Spleen (tissue), 11 donors: Measurements from ENCODE around the gene ABCC2. TPM values are rescaled to one million over a fixed set of nuclear protein-coding genes. Genes with fewer than 3 reads are reported as not detected.

ENCODE experiments used
- DNase-seq: peaks from one replicate; pipeline ENCODE4 v3.0.0-alpha.2; 2020
- H3K27ac ChIP-seq, 8 donors: fragments of 200-600 bp; sonication (generic) in 7 of 8; 1 replicate in 4 of 8; 2 replicates in 4 of 8; pipeline versions ENCODE4 v1.5.0 to v1.8.0; 2016 to 2021; ENCODE audit warnings: inconsistent platforms in 4 of 8, mild to moderate bottlenecking in 4 of 8, moderate library complexity in 1 of 8
- H3K27me3 ChIP-seq, 7 donors: fragments of 200-600 bp; sonication (generic) in 6 of 7; replicated peaks in 1 of 7; 1 replicate in 4 of 7; 2 replicates in 3 of 7; pipeline versions ENCODE4 v1.5.0 to v1.8.0; 2016 to 2021; ENCODE audit warnings: inconsistent platforms in 3 of 7, mild to moderate bottlenecking in 1 of 7
- H3K36me3 ChIP-seq, 6 donors: fragments of 200-600 bp; sonication (generic) in 5 of 6; 1 replicate in 4 of 6; 2 replicates in 2 of 6; pipeline versions ENCODE4 v1.5.0 to v1.8.0; 2016 to 2021; ENCODE audit warnings: inconsistent platforms in 2 of 6
- H3K4me1 ChIP-seq, 6 donors: fragments of 200-600 bp; sonication (generic) in 5 of 6; 1 replicate in 3 of 6; 2 replicates in 3 of 6; pipeline versions ENCODE4 v1.5.0 to v1.8.0; 2016 to 2021; ENCODE audit warnings: inconsistent platforms in 3 of 6
- H3K4me3 ChIP-seq, 8 donors: fragments of 200-600 bp; sonication (generic) in 7 of 8; 1 replicate in 4 of 8; 2 replicates in 4 of 8; pipeline versions ENCODE4 v1.5.0 to v1.8.0; 2016 to 2021; ENCODE audit warnings: inconsistent platforms in 4 of 8, mild to moderate bottlenecking in 4 of 8, moderate library complexity in 2 of 8
- H3K9me3 ChIP-seq, 8 donors: fragments of 200-600 bp; sonication (generic) in 7 of 8; 1 replicate in 4 of 8; 2 replicates in 4 of 8; pipeline versions ENCODE4 v1.5.0 to v1.8.0; 2016 to 2021; ENCODE audit warnings: inconsistent platforms in 4 of 8
- POLR2A ChIP-seq, 3 donors: fragments of 450-650 bp; IDR thresholded peaks; one replicate each; pipeline ENCODE4 v1.5.1; 2017; ENCODE audit warnings: antibody characterized with exemption in 3 of 3, mild to moderate bottlenecking in 1 of 3
- POLR2AphosphoS5 ChIP-seq, 3 donors: sonication (generic); formaldehyde crosslinking; IDR thresholded peaks; one replicate each; pipeline ENCODE4 v1.5.1; 2017; ENCODE audit warnings: antibody characterized with exemption in 3 of 3
- WGBS, 5 donors: extraction: QIAGEN DNeasy Blood & Tissue Kit in 3 of 5; methylation state at CpG; one replicate each; pipeline versions ENCODE4 v1.1.5 to v1.1.7; 2013 to 2018; 5-methylcytosine and 5-hydroxymethylcytosine counted together
- intact Hi-C: fragments of 100-400 bp; cut with DNase I; formaldehyde crosslinking; loops from one replicate; pipeline ENCODE4 v1.15.0; 2023; ENCODE audit warnings: low total_unique reads
- polyA plus RNA-seq, 3 donors: library from polyadenylated mRNA; stranded (reverse); fragments of 200-250 nt; gene quantifications; one replicate each; pipeline ENCODE4 v1.2.1, GENCODE V29; 2013
- total RNA-seq, 7 donors: library from RNA; depleted of rRNA in 3 of 7; stranded (reverse); fragments of >200 nt in 3 of 7; fragmentation: NEBNext Ultra II Directional in 4 of 7; extraction: Animal tissue kit (Norgen Biotek cat#: 25700) in 4 of 7; gene quantifications; one replicate each; pipeline versions ENCODE4 v1.1.0 to v1.2.1, GENCODE V29; 2016 to 2021
- TF ChIP-seq, protein P1 (sequence below), 11 experiments: fragments of 200-600 bp in 7 of 11; fragments of 450-650 bp in 4 of 11; sonication (generic) in 4 of 11; IDR thresholded peaks in 8 of 11; conservative IDR thresholded peaks in 3 of 11; 1 replicate in 7 of 11; 2 replicates in 4 of 11; pipeline versions ENCODE4 v1.4.0 to v1.8.0; 2016 to 2021; ENCODE audit warnings: antibody characterized with exemption in 11 of 11, inconsistent platforms in 4 of 11, mild to moderate bottlenecking in 1 of 11
- donor health status: healthy with polysubstance abuse.
- donor health status: DM: no; HTN: no; CAD: no; lungs with moderate emphysema.
- donor health status: DM: no; HTN: no; CAD: no.
- donor health status: Bipolar disorder and iron deficiency.
- donor health status: healthy.
- donor health status: DM: no; HTN: no; CAD: no.
- donor health status: DM: yes; HTN: yes; CAD: no.

ABCC2 gene
- total and polyA plus RNA-seq, 10 donors, result 1.0 to 4.9 (median 2.7) TPM

DNA sequence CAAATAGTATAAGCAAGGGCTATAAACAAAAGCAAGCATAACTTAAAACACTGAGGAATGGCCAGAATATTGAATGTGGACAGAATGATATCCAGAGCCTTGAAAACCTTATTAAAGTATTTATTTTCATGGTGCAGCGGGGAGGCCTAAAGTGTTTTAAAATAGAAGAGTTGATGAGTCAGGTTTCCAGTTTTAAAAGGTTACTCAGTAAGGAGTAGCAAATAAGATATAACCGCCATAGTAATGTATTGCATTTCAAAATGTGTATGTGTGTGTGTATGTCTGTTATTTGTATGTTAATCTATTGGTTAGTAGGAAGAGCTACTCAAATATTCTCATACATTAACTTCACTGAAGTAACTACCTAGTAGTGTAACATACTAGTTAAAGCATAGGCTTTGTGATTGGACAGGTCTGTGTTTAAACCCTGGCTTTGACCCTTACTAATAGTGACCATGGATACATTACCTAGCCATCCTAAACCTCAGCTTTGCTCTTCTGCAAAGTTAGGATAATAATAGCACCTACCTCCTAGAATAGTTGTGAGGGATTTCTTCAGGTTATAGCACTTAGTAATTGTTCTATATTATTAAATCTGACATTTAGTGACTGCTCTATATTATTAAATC lies 33.5 kb upstream of the ABCC2 start:
- intact Hi-C loops, result no loop called here
- no peak overlapping the region for H3K27ac ChIP-seq
- no peaks in the 10 kb centered on the region for H3K27me3 ChIP-seq

GRCh38 chr10:99750641-99751040 lies 31.8 kb upstream of the ABCC2 start:
- Histone ChIP-seq H3K9me3 (no peaks in the 10 kb centered on the region), H3K36me3 (peaks cover 4 to 100% (median 88%) of the 10 kb centered on the region in 6 donors), H3K4me3 (no peak overlapping the region), H3K27me3 (no peaks in the 10 kb centered on the region), H3K4me1 (peaks cover 0 to 12% (median 0%) of the 10 kb centered on the region in 6 donors), H3K27ac (no peak overlapping the region)
- DNase-seq, result no peak
- TF ChIP-seq POLR2AphosphoS5 (IDR thresholded peaks at IDR 0.05) (no peak), POLR2A (IDR thresholded peaks at IDR 0.05) (no peak)
- TF ChIP-seq, protein P1, sequence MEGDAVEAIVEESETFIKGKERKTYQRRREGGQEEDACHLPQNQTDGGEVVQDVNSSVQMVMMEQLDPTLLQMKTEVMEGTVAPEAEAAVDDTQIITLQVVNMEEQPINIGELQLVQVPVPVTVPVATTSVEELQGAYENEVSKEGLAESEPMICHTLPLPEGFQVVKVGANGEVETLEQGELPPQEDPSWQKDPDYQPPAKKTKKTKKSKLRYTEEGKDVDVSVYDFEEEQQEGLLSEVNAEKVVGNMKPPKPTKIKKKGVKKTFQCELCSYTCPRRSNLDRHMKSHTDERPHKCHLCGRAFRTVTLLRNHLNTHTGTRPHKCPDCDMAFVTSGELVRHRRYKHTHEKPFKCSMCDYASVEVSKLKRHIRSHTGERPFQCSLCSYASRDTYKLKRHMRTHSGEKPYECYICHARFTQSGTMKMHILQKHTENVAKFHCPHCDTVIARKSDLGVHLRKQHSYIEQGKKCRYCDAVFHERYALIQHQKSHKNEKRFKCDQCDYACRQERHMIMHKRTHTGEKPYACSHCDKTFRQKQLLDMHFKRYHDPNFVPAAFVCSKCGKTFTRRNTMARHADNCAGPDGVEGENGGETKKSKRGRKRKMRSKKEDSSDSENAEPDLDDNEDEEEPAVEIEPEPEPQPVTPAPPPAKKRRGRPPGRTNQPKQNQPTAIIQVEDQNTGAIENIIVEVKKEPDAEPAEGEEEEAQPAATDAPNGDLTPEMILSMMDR (IDR thresholded peaks at IDR 0.05 in 8 of 11, conservative IDR thresholded peaks at IDR 0.05 in 3 of 11), result no peak
- intact Hi-C loops, result no loop called here

More for the DNA sequence above, 33.5 kb upstream of the ABCC2 start:
- no peak overlapping the region for H3K4me3 ChIP-seq
- H3K4me1 ChIP-seq, result peaks cover 0 to 12% (median 0%) of the 10 kb centered on the region in 6 donors
- no peaks in the 10 kb centered on the region for H3K9me3 ChIP-seq
- WGBS, 5 donors, result 94 to 100% (median 98%) methylated on average over 2 of the region's 2 CpGs
- peaks cover 8 to 100% (median 90%) of the 10 kb centered on the region in 6 donors for H3K36me3 ChIP-seq
- DNase-seq, result no peak
- TF ChIP-seq, protein P1 (IDR thresholded peaks at IDR 0.05 in 8 of 11, conservative IDR thresholded peaks at IDR 0.05 in 3 of 11), result no peak
- TF ChIP-seq POLR2AphosphoS5 (IDR thresholded peaks at IDR 0.05) (no peak), POLR2A (IDR thresholded peaks at IDR 0.05) (no peak)

DNA sequence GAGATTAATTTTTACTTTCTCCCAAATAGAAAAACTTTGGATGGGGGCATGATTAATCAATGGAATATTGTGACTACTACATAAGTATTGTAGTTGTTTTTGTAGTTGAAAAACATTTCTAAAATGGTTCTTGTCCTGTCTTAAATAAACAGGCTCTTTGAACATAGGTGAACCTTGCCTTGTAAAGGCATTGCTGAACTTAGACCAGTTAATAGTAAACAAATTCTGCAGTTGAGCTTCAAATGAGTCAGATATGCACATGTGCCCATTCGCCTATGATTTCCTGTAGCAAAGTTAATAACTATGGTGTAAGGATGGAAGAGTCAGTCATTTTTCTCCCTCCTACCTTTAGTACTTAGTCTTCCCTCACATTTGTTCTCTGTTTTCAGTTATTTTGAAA lies 27.8 kb upstream of the ABCC2 start:
- H3K4me1 ChIP-seq, result no peaks in the 10 kb centered on the region
- WGBS, 5 donors, result 81 to 100% (median 89%) methylated on average over 1 of the region's 1 CpG
- peaks cover 7 to 100% (median 84%) of the 10 kb centered on the region in 6 donors for H3K36me3 ChIP-seq
- intact Hi-C loops, result no loop called here
- H3K27ac ChIP-seq, result no peak overlapping the region
- H3K27me3 ChIP-seq, result no peaks in the 10 kb centered on the region
- no peak for TF ChIP-seq POLR2A (IDR thresholded peaks at IDR 0.05)
- TF ChIP-seq POLR2AphosphoS5 (IDR thresholded peaks at IDR 0.05), result no peak
- TF ChIP-seq, protein P1 (IDR thresholded peaks at IDR 0.05 in 8 of 11, conservative IDR thresholded peaks at IDR 0.05 in 3 of 11), result no peak
- H3K4me3 ChIP-seq, result no peak overlapping the region
- H3K9me3 ChIP-seq, result no peaks in the 10 kb centered on the region
- DNase-seq, result no peak

- no peak for DNase-seq
- 95 to 100% (median 100%) methylated on average over 1 of the region's 1 CpG for WGBS, 5 donors
- Histone ChIP-seq H3K36me3 (peaks cover 8 to 100% (median 85%) of the 10 kb centered on the region in 6 donors), H3K4me3 (no peak overlapping the region), H3K9me3 (no peaks in the 10 kb centered on the region), H3K4me1 (no peaks in the 10 kb centered on the region), H3K27ac (no peak overlapping the region), H3K27me3 (no peaks in the 10 kb centered on the region)
- intact Hi-C loops, result no loop called here
- TF ChIP-seq, protein P1 (IDR thresholded peaks at IDR 0.05 in 8 of 11, conservative IDR thresholded peaks at IDR 0.05 in 3 of 11), result no peak
- no peak for TF ChIP-seq POLR2A (IDR thresholded peaks at IDR 0.05)
- TF ChIP-seq POLR2AphosphoS5 (IDR thresholded peaks at IDR 0.05), result no peak
Observed at GRCh38 chr10:99756159-99756558, 26.3 kb upstream of the ABCC2 start.
